Measurements from ENCODE around the gene CD276.

- TF ChIP-seq, protein P1, sequence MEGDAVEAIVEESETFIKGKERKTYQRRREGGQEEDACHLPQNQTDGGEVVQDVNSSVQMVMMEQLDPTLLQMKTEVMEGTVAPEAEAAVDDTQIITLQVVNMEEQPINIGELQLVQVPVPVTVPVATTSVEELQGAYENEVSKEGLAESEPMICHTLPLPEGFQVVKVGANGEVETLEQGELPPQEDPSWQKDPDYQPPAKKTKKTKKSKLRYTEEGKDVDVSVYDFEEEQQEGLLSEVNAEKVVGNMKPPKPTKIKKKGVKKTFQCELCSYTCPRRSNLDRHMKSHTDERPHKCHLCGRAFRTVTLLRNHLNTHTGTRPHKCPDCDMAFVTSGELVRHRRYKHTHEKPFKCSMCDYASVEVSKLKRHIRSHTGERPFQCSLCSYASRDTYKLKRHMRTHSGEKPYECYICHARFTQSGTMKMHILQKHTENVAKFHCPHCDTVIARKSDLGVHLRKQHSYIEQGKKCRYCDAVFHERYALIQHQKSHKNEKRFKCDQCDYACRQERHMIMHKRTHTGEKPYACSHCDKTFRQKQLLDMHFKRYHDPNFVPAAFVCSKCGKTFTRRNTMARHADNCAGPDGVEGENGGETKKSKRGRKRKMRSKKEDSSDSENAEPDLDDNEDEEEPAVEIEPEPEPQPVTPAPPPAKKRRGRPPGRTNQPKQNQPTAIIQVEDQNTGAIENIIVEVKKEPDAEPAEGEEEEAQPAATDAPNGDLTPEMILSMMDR (IDR thresholded peaks at IDR 0.05), result no peak
- no peak for TF ChIP-seq POLR2A (IDR thresholded peaks at IDR 0.05)
These were observed 57.2 kb downstream of the CD276 start for GRCh38 chr15:73741321-73741836.
